Measurements from ENCODE around the gene PSMB7. TPM values are rescaled to one million over a fixed set of nuclear protein-coding genes. Genes with fewer than 3 reads are reported as not detected.
A peak's percentile ranks its signal among the peaks of the same experiment; 100 is the strongest.

The PSMB7 gene
- total RNA-seq, 2 donors from 2014 or later, result 120 to 126 TPM

DNA sequence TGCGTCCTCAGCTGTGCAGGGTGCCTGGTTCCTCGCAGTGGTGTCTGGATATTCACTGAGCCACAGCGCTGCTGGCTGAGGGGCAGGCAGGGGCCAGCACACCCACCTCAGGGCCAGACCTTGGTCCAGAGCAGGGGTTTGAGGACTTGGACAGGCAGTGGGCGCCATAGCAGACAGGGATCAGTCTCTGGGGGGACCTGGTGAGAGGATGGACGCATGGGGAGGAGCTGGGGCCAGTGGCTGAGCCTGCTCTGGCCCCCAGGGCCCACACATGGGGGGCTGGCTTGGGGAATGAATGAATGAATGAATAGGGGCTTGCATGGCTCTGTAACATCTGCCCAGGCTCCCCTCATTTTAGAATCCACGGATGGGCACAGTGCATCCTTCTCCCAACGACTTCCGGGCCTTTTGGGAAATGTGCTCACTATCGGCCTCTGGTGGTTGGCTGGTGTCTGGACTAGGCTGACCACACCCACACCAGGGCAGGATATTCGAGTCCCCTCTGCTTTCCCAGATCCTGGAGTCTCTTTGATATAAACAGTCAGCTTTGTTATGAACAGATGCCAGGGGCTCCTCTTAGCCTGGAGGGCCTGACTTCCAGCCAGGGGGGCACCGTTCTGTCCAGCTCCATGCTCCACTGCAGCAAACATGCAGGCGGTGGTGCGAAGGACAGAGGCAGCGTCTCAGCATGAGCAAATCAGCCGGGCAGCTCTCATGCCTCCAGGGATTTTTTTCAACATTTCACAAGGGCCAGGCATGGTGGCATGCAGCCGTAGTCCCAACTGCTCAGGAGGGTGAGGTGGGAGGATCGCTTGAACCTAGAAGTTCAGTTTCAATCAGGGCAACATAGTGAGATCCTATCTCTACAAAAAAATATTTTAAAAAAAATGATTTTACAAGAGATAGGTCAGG is 94.9 kb downstream of the PSMB7 start:
- H3K27me3 Mint-ChIP-seq (ENCODE audit: low read depth), result no peaks in the 10 kb centered on the region
- H3K36me3 Mint-ChIP-seq (ENCODE audit: insufficient read depth in 2 of 2), result no peaks in the 10 kb centered on the region
- no peak overlapping the region for H3K27ac Mint-ChIP-seq
- peak; percentile 48 to 63 for DNase-seq
- H3K4me1 Mint-ChIP-seq (ENCODE audit: low read depth), result no peaks in the 10 kb centered on the region
- H3K4me3 Mint-ChIP-seq, result no peak overlapping the region
- H3K9me3 Mint-ChIP-seq, result no peaks in the 10 kb centered on the region
- ATAC-seq (replicated peaks in 1 of 2), result peak; percentile 50 to 54

DNA sequence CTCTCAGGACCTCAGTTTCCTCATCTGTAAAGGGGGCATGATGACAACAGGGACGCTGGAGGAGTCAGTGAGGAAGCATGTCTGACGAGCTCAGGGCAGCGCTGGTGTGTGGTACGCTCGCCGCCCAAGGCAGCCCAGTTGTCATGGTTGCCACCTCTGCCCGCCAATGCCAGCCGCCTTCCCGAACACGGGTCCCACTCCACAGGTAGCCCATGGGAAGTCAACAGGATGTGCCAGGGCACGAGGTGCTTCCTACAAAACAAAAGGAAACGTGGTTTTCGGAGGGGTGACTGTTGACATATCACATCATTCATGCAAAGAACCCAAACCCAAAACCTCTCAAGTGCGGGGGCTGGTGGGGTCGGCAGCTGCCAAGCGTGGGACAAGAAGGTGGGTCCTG is 99.4 kb downstream of the PSMB7 start:
- DNase-seq, result no peak
- no peak for ATAC-seq (replicated peaks in 1 of 2)
- Mint-ChIP-seq H3K4me1 (ENCODE audit: low read depth) (no peaks in the 10 kb centered on the region), H3K4me3 (no peak overlapping the region), H3K27me3 (ENCODE audit: low read depth) (no peaks in the 10 kb centered on the region), H3K27ac (no peak overlapping the region), H3K9me3 (no peaks in the 10 kb centered on the region), H3K36me3 (ENCODE audit: insufficient read depth in 2 of 2) (no peaks in the 10 kb centered on the region)

DNA sequence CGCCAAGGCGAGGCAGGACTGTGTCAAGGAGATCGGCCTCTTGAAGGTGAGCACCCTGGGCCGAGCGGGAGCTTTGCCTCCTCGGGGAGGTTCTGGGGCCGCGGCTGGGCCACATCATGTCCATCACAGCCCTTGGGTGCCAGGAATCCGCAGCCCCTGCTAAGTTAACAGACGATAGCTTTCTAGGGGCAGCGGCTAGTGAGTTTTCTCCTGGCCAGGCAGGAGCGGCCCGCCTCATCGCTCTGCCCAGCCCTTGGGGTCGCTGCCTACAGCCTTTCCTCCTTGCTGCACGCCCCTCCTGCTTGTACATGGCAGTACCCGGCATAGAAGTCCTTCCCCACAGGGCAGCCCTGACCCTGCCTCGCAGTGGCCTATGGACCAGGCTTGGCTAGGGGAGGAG is 101.3 kb downstream of the PSMB7 start:
- H3K27me3 Mint-ChIP-seq (ENCODE audit: low read depth), result no peaks in the 10 kb centered on the region
- no peak overlapping the region for H3K4me3 Mint-ChIP-seq
- no peaks in the 10 kb centered on the region for H3K4me1 Mint-ChIP-seq (ENCODE audit: low read depth)
- DNase-seq (no peak), ATAC-seq (replicated peaks in 1 of 2) (no peak)
- H3K27ac Mint-ChIP-seq, result no peak overlapping the region
- H3K36me3 Mint-ChIP-seq (ENCODE audit: insufficient read depth in 2 of 2), result no peaks in the 10 kb centered on the region
- H3K9me3 Mint-ChIP-seq, result no peaks in the 10 kb centered on the region

DNA sequence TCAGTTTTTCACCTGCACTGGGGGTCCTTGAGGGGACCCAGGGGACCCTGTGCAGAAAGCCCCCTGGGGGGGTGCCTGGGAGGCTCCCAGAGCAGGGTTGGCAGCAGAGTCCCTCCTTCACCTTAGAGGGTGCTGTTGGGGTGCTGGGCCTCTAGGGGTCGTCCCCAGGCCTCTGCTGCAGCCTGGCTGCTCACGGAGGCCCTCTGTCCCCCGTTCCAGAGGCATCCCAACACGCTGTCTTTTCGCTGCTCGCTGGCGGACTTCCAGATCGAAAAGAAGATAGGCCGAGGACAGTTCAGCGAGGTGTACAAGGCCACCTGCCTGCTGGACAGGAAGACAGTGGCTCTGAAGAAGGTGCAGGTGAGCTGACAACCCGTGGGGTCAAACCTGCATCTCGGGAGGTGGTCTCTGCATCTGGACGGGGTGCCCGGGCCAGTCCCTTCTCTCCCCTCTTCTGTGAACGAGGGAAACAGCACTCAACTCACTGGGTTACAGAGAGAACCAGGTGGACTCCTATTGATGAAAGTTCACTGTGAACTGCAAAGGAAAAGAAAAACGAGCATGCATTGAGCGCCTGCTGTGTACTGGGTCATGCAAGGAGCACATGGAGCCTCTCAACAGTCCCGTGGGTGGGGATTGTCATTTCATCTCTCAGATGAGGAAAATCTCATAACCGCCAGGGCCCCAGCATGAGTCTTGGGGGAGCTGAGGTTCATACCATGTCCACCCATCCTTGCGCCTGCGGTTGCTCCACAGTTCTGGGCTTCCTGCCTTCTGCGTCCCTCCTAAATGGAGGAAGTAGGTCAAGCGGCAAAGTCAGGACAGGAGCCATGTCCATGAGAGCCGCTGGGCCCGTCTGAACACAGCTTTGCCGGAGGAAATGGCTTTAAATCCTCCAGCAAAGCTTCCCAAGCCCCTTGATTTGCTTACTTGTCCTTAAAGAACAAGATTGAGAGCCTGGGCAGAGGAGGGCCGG is 102.7 kb downstream of the PSMB7 start:
- no peaks in the 10 kb centered on the region for H3K27me3 Mint-ChIP-seq (ENCODE audit: low read depth)
- no peaks in the 10 kb centered on the region for H3K4me1 Mint-ChIP-seq (ENCODE audit: low read depth)
- no peak for ATAC-seq (replicated peaks in 1 of 2)
- no peak overlapping the region for H3K4me3 Mint-ChIP-seq
- no peak for DNase-seq
- H3K9me3 Mint-ChIP-seq, result no peaks in the 10 kb centered on the region
- H3K36me3 Mint-ChIP-seq (ENCODE audit: insufficient read depth in 2 of 2), result no peaks in the 10 kb centered on the region
- no peak overlapping the region for H3K27ac Mint-ChIP-seq

DNA sequence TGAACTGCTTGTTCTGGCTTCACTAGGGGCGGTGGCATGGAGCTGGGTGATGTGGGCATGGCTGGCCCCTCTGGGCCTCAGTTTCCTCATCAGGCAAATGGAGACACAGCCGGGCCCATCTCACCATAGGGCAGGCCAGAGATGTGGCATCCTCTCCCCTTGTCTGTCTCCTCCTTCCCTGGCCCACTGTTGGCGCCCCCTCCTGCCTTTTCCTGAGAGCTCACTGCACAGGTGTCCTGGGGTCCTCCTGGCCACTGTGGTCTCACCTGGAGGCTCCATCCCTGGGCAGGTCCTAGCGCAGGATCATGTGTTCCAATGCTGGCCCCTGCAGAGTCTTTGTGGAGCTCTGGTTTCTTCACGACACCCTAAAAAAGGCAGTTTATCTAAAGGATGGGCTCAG is 104.0 kb downstream of the PSMB7 start:
- Mint-ChIP-seq H3K4me3 (no peak overlapping the region), H3K36me3 (ENCODE audit: insufficient read depth in 2 of 2) (no peaks in the 10 kb centered on the region), H3K9me3 (no peaks in the 10 kb centered on the region), H3K4me1 (ENCODE audit: low read depth) (peaks cover 4% of the 10 kb centered on the region), H3K27ac (no peak overlapping the region), H3K27me3 (ENCODE audit: low read depth) (no peaks in the 10 kb centered on the region)
- DNase-seq (no peak), ATAC-seq (replicated peaks in 1 of 2) (no peak)

DNA sequence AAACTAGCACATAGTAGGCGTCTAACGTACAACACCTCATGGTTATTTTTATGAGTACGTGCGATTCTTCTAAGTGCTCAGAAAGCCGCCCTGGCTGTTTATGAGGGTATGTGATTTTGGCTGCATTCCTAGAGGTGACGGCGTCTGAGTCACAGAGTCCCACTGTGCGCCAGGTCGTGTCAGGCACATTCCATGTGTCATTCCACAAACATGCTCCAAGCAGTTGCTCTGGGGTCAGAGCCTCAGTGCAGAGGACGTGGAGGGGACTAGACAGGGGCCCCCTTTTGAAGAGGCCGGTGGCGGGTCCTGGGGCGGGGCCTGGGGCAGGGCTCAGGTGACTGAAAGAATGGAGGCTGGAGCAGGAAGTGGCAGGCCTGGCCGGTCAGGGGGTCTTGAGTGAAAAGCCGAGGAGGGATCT is 105.6 kb downstream of the PSMB7 start:
- Mint-ChIP-seq H3K27ac (no peak overlapping the region), H3K4me1 (ENCODE audit: low read depth) (peaks cover 16% of the 10 kb centered on the region), H3K36me3 (ENCODE audit: insufficient read depth in 2 of 2) (no peaks in the 10 kb centered on the region), H3K4me3 (no peak overlapping the region), H3K27me3 (ENCODE audit: low read depth) (no peaks in the 10 kb centered on the region), H3K9me3 (no peaks in the 10 kb centered on the region)
- ATAC-seq (replicated peaks in 1 of 2), result no peak
- DNase-seq, result no peak

DNA sequence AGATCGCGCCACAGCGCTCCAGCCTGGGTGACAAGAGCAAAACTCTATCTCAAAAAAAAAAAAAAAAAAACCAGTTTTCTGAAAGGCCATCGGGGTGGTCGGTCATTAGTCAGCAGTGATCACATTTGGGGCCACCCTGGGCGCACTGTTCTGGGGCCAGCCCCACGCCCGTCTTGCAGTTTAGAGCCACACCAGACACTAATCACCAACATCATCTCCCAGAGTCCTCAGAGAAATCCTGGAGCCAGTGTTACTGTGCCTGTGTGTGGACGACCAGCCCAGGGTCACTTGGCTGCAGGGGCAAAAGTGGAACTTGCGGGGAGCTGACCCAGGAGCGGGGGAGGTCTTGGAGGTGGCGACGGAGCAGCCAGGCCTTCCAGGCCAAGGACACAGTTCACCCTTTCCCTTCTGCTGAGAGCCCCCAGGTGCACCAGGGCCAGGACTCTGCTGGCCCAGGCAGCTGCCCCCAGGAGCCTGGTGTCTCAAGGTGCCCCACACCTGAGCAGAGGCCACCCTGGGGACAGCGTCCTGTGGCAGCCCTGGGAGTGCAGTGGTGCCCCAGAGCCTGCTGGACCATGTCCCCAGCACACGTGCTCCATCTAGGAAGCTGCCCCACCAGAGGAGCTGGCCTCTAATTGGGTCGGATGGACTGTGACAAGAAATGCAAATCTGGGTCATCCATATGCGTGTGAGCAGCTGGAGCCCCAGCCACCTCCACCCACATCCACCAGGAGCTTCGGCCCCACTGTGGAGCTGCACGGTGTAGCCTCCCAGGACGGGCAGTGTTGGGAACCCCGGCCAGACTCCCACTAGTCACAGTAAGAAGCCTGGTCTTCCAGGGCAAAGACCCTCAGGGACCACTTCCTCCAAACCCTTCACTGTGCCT is 106.4 kb downstream of the PSMB7 start:
- Mint-ChIP-seq H3K27me3 (ENCODE audit: low read depth) (no peaks in the 10 kb centered on the region), H3K4me1 (ENCODE audit: low read depth) (peaks cover 16% of the 10 kb centered on the region), H3K4me3 (no peak overlapping the region), H3K27ac (no peak overlapping the region), H3K9me3 (no peaks in the 10 kb centered on the region), H3K36me3 (ENCODE audit: insufficient read depth in 2 of 2) (no peaks in the 10 kb centered on the region)
- no peak for ATAC-seq (replicated peaks in 1 of 2)
- no peak for DNase-seq

DNA sequence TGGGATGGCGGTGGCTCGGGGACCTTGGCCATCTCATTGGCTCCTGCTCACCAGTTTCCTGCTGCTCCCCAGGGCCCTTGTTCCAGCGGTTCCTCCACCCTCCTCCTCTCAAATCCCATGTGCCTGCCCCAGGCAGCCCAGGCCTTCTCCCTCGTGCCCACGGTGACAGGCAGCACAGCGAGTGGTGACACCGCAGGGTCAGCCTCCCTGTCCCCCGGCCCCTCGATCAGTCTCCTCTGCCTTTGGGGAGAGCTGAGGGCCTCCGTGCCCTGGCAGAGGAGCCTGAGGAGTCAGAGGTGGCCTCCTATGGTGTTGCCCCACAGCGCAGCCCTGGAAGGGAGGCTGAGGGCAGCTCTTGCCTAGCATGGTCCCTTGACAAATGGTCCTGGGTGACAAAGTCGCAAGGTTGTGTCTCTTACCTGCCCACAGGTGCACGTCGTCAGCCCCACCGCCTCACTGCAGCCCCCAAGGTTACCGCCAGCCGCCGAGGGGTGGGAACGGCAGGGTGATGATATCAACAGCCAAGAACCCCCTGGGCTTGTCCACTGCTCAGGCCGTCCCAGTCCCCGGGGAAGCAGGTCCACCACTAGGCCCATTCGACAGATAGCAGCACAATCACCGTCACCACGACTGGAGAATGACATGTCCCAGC is 107.7 kb downstream of the PSMB7 start:
- ATAC-seq (replicated peaks in 1 of 2), result no peak
- no peak overlapping the region for H3K27ac Mint-ChIP-seq

DNA sequence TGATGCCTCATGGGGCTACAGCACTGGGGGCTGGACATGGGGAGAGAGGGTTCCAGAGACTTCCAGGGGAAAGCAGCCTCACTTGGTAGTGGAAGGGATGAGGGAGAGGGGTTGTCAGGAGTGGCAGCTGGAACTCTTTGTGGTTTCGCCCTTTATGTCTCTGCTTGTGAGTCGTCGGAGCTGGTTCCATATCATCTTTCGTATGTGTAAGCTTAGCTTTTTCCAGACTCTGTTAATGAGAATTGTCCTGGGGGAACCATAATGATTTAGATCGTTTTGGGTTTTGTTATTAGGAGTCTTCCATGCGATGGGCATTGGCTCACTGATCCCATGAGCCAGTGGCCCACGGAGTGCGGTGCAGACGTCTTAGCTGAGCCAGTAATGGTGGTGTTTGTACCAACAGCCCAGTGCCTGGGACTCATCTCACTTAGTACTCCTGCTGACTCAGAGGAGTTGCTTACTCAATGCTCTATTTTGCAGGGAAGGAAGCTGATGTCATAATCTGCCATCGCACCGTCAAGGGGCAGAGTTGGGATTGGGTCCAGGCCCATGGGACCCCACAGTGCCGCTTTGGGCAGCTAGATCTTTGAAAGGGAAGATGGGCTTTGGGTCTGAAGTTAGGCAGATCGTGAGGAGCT is 109.0 kb downstream of the PSMB7 start:
- H3K27ac Mint-ChIP-seq, result no peak overlapping the region

More for the DNA sequence above, 107.7 kb downstream of the PSMB7 start:
- Mint-ChIP-seq H3K36me3 (ENCODE audit: insufficient read depth in 2 of 2) (no peaks in the 10 kb centered on the region), H3K27me3 (ENCODE audit: low read depth) (no peaks in the 10 kb centered on the region), H3K4me3 (no peak overlapping the region), H3K4me1 (ENCODE audit: low read depth) (peaks cover 16% of the 10 kb centered on the region), H3K9me3 (no peaks in the 10 kb centered on the region)
- no peak for DNase-seq

DNA sequence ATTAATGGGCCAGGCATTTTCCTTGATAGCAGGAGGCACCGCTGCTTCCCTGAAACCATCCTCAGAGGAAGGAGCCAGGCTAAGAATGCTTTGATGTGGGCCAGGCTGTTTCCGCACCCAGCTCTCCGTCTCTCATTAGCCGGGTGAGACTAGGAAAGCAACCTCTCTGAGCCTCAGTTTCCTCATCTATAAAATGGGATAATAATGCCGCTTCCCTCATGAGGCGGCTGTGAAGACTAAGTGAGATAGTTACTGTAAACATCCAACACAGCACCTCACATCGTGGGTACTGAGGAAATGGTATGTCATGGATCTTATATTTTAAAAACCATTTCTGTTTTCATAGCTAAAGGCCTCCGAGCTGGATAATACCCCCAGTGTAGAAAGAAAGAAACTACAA is 111.0 kb downstream of the PSMB7 start:
- peaks cover 16% of the 10 kb centered on the region for H3K4me1 Mint-ChIP-seq (ENCODE audit: low read depth)
- no peaks in the 10 kb centered on the region for H3K9me3 Mint-ChIP-seq
- no peaks in the 10 kb centered on the region for H3K27me3 Mint-ChIP-seq (ENCODE audit: low read depth)
- ATAC-seq (replicated peaks in 1 of 2) (no peak), DNase-seq (no peak)
- H3K4me3 Mint-ChIP-seq, result no peak overlapping the region
- H3K27ac Mint-ChIP-seq, result no peak overlapping the region
- H3K36me3 Mint-ChIP-seq (ENCODE audit: insufficient read depth in 2 of 2), result no peaks in the 10 kb centered on the region

More for the DNA sequence above, 109.0 kb downstream of the PSMB7 start:
- Mint-ChIP-seq H3K9me3 (no peaks in the 10 kb centered on the region), H3K27me3 (ENCODE audit: low read depth) (no peaks in the 10 kb centered on the region), H3K4me1 (ENCODE audit: low read depth) (peaks cover 16% of the 10 kb centered on the region), H3K4me3 (no peak overlapping the region), H3K36me3 (ENCODE audit: insufficient read depth in 2 of 2) (no peaks in the 10 kb centered on the region)
- ATAC-seq (replicated peaks in 1 of 2) (peak; percentile 51 to 62), DNase-seq (no peak)

DNA sequence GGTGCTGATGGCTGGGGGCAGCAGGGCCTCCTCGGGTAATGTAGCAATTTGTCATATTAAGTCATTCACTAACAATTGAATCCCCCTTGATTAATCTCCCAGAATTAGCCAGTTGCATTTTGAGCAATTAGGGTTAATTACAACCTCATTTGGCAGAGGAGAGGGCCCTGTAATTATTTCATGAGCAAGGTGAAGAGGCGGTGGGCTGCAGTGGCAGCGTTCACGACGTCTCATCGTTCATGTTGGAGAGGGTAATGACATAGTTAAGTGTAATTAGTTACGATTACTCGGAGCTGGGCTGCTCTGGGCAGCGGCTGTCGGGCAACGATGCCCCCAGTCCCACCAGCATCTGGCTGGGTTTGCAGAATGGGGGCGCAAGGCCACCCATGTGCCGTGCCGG is 111.5 kb downstream of the PSMB7 start:
- DNase-seq, result no peak
- H3K4me3 Mint-ChIP-seq, result no peak overlapping the region
- H3K9me3 Mint-ChIP-seq, result no peaks in the 10 kb centered on the region
- H3K27ac Mint-ChIP-seq, result no peak overlapping the region
- no peaks in the 10 kb centered on the region for H3K27me3 Mint-ChIP-seq (ENCODE audit: low read depth)
- ATAC-seq (replicated peaks in 1 of 2), result no peak
- no peaks in the 10 kb centered on the region for H3K36me3 Mint-ChIP-seq (ENCODE audit: insufficient read depth in 2 of 2)
- H3K4me1 Mint-ChIP-seq (ENCODE audit: low read depth), result peaks cover 16% of the 10 kb centered on the region

Measured in activated T-cell treated with anti-CD3 and anti-CD28 coated beads, Interleukin-2, amount 50 U/mL, for 72 hours (primary cell).